Measurements from ENCODE around the gene KLRF2.

The KLRF2 gene

GRCh38 chr12:9888665-9889273, 7.5 kb downstream of the KLRF2 start:
- no peak for DNase-seq
- no peak for ATAC-seq

GRCh38 chr12:9895215-9895971, 14.1 kb downstream of the KLRF2 start:
- ATAC-seq (no peak), DNase-seq (no peak)

GRCh38 chr12:9897535-9897934, 16.2 kb downstream of the KLRF2 start:
- DNase-seq (no peak), ATAC-seq (no peak)

- DNase-seq (no peak), ATAC-seq (no peak)
Observed at GRCh38 chr12:9899209-9899608, 17.9 kb downstream of the KLRF2 start.

DNA sequence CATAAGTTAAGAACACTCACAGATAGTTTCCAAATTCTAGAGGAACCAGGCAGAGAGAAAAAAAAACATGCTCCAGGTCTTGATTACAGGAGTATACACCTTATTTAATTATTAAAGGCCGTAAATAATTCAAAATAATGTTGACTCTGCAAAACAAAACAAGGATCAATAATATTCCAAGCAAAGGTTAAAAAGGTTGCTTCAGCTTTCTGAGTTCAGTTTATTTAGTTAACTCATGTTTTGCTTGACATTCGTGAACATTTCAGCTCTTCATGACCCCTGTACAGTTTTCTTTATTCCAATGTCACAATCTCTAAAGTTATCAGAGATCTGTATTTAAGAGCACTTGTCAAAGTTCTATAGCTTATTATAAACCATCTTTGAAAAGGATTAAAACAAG, 19.6 kb downstream of the KLRF2 start:
- ATAC-seq: no peak
- no peak for DNase-seq

DNA sequence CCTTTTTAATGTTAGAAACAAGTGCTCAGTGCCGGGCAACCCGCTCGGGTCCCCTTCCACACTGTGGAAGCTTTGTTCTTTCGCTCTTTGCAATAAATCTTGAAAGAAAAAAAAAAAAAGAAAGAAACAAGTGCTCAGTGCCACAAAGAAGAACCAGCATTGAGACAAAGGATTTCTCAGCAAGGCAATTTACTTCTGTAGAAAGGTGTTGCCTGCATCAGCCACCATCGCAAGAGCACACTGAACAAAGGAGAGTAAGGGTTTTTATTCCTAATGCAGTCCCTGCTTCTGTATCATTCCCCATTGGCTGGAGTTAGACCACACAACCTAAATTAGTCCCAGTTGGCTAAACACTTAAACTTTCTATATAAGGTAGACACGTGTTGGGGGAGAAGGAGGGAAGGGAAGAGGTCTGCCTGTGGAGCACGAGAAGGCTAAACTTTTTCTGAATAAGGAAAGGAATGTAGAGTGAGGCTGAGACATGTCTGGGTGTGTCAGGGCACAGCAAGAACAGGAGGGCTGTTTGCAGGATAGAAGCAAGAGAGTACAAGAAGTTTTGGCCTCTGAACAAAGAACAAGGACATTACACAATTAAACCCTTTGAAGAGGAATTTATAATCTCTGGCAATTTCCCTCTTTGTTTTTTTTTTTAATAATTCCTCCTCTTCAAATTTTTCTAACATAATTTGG, 21.4 kb downstream of the KLRF2 start:
- no peak for ATAC-seq
- no peak for DNase-seq

GRCh38 chr12:9906873-9907272, 25.6 kb downstream of the KLRF2 start:
- DNase-seq (peak; percentile 27), ATAC-seq (peak; percentile 97)

DNA sequence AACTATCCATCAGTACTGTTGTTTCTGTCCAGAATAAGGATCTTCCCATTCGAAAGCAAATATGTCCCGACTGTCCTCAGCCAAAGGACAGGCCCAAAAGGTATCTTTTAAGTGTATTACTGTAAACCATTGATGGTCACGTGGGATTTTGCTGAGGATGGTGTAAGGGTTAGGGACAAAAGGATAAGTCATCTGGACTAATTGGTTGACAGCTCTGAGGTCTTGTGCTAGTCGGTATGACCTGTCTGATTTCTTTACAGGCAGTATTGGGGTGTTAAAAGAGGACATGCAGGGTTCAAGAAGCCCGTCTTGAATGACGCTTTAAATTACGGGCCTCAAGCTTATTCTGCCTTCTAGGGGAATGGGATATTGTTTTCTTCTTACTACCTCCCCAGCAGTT, 26.5 kb downstream of the KLRF2 start:
- ATAC-seq (no peak), DNase-seq (no peak)

DNA sequence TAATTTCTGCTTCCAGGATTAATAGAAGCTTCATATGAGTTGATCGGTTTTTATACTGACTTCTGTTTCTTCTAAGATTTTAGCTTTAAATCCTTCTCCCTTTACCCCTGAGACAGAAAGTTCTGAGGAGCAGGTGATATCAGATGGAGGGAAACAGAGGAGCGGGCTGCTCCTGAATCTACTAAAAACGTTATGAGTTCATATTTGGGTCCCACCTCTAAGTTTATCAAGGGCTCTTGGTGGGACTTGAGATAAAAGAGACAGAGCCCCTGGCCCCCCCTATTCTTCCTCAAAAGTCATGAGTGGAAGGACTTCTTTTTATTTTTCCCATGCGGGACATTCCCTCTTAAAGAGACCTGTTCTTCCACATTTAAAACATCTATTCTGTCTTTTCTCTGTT, 27.1 kb downstream of the KLRF2 start:
- DNase-seq: no peak
- ATAC-seq: no peak

- ATAC-seq: no peak
- DNase-seq: no peak
Observed at GRCh38 chr12:9909724-9910123, 28.4 kb downstream of the KLRF2 start.

GRCh38 chr12:9910716-9911421, 29.6 kb downstream of the KLRF2 start:
- DNase-seq (no peak), ATAC-seq (no peak)

DNA sequence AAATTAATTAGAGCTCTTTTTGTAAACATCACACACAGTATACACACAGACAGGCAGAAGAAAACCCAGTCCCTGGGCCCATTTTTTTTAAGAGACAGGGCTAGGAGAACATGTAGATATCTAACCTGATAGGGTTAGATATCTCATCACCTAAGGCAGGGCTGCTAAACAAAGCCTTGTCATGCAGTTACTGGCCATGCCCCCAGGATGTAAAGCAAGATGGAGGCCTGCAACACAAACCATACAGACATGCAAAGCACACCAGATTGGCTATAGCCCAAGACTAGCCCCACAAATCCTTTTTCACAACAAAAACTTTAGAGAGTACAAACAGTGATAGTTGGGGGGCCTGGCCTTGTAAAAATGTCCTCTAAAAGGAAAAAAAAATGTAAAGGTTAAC, 30.4 kb downstream of the KLRF2 start:
- ATAC-seq (no peak), DNase-seq (no peak)

- no peak for DNase-seq
- ATAC-seq: no peak
Observed at GRCh38 chr12:9919443-9919842, 38.2 kb downstream of the KLRF2 start.

DNA sequence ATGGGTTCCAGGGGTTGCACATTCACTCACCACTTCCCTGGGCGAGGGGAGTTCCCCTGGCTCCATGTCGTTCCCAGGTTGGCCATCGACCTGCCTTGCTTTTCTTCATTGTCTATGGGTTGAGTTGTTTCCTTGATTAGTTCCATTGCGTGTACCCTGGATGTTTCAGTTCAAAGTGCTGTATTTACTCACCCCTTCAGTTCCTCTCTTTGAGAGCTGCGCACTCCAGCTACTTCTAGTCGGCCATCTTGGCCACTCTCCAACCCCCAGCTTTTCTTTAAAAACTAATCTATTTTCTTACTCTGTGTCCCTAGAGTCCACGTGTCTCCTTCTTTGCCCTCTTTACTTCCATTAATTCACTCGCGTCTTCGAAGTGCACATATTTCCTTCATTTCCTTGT, 39.2 kb downstream of the KLRF2 start:
- ATAC-seq: no peak
- no peak for DNase-seq

DNA sequence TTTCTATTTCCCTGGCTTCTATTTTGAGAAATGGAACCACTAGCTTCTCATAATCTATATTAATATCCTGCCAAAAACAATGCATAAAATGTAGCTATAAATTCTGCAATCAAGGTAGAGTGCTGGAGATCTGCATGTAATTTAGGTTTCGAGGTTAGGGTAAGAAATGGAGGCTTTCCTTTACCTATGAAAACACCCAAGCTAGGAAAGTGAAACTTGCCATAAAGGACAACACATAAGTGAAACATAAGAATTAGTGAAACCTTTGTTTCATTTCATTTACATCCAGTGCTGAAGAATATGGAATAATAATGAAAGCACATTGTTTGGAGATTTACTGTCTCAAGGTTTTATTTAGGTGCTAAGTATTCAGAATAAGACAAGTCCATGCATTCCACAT, 41.1 kb downstream of the KLRF2 start:
- ATAC-seq (no peak), DNase-seq (no peak)

GRCh38 chr12:9925705-9926393, 44.6 kb downstream of the KLRF2 start:
- DNase-seq (no peak), ATAC-seq (peak; percentile 61)

GRCh38 chr12:9926876-9927275, 45.6 kb downstream of the KLRF2 start:
- ATAC-seq (no peak), DNase-seq (no peak)

DNA sequence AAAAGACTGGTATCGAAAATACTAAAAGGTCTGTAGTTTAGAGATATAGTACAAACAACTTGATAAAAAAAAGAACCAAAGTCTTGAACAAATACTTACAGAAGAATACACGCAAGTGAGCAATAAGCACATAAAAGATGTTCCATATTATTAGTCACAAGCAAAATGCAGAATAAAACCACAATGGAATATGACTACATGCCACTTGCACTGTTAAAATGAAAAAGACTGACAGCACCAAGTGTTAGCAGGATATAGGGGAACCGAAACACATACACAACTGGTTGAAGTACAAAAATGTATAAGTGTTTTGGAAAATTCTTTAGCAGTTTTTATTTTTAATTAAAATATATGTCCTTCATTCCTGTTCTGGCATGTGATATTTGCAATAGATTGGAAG, 47.3 kb downstream of the KLRF2 start:
- ATAC-seq: peak; percentile 43
- DNase-seq: no peak

DNA sequence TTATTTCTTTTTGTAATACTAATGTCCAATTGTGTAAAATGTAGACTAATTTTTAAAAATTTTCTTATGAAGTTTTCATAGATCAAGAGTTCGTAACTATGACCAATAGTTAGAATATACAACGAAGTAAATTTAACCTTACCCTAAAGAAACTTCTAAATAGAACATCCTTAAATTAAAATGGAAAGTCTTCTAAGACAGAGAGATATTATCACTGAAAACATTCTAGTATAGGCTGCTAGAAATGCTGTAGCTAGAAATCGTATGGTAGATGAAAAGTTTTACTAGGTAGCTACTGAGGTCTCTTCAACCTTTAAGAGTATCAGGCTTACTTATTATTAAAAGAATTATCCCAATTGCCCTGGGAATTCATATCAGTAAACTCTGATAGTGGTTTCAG, 50.0 kb downstream of the KLRF2 start:
- DNase-seq (no peak), ATAC-seq (no peak)

- DNase-seq (no peak), ATAC-seq (no peak)
Observed at GRCh38 chr12:9932270-9932669, 51.0 kb downstream of the KLRF2 start, which contains the start of gene CLEC2A. CLEC2A (minus strand) TSS chr12:9932370; CDS start chr12:9932329, 41 bp downstream.

GRCh38 chr12:9933958-9934357, 52.7 kb downstream of the KLRF2 start:
- no peak for DNase-seq
- ATAC-seq: no peak

GRCh38 chr12:9935026-9935425, 53.7 kb downstream of the KLRF2 start:
- no peak for ATAC-seq
- DNase-seq: no peak

All from stimulated activated naive CD8-positive, alpha-beta T cell treated with anti-CD3 and anti-CD28 coated beads, Interleukin-15, Interleukin-2, amounts not matched to agents 100 U/mL and 50 U/mL, for 24 hours (primary cell).